ENCODE results near the gene DAPK1. TPM values are rescaled to one million over a fixed set of nuclear protein-coding genes. Genes with fewer than 3 reads are reported as not detected.

Gene DAPK1
- total RNA-seq, 1 donor from 2014 or later, result 196 TPM

DNA sequence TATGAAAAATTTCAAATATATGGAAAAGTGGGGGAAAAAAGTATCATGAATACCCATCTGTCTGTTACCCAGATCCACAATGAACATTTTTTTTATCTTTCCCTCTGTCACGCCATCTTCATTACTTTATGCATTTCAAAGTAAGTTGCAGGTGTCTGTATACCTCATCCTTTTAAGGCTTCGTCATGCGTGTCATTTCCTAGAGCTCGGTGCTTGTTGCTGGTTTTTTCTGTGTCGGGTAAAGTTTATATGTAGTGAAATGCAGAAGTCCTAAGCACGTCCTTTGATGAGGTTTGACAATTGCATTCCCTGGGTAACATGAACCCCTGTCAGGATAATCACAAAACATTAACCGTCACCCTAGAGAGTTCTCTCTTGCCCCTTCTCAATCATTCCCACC is 52.1 kb downstream of the DAPK1 start:
- no peak for TF ChIP-seq CTCF (IDR thresholded peaks at IDR 0.05)
- no peak overlapping the region for H3K4me3 ChIP-seq
- H3K36me3 ChIP-seq, result peaks cover 12% of the 10 kb centered on the region
- ATAC-seq, result no peak
- H3K27ac ChIP-seq, result no peak overlapping the region
- DNase-seq, result no peak
- H3K9me3 ChIP-seq, result no peaks in the 10 kb centered on the region
- intact Hi-C loops (cut with DNase I), result no loop called here
- peaks cover 30% of the 10 kb centered on the region for H3K4me1 ChIP-seq
- no peaks in the 10 kb centered on the region for H3K27me3 ChIP-seq (ENCODE audit: low read depth)

DNA sequence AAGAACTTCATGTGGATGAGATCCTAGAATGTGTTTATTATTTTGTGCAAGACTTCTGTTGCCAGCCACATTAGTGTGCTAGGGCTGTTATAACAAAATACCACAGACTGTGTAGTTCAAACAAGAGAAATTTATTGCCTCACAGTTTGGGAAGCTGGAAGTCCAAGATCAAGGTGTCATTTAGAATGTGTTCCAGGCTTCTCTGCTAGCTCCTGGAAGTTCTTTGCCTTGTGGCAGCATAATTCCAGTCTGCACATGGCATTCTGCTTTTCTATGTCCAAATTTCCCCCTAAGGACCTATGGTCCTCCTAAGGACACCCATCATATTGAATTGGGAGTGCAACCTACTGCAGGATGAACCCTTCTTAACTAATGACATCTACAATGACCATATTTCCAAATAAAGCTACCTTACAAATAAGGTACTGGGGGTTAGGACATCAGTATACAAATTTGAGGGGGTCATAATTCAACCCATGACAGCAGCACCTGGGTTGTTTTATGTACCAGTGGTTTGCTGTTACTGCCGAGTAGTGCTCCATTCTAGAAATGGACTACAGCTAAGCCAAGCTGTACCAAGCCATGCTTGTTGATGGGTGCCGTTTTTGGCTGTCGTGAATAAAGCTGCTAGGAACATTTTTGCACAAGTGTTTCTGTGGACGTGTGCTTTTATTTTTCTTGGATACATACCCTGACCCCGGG is 52.7 kb downstream of the DAPK1 start:
- Histone ChIP-seq H3K4me3 (no peak overlapping the region), H3K27ac (no peak overlapping the region), H3K9me3 (no peaks in the 10 kb centered on the region), H3K36me3 (peaks cover 12% of the 10 kb centered on the region), H3K27me3 (ENCODE audit: low read depth) (no peaks in the 10 kb centered on the region), H3K4me1 (peaks cover 37% of the 10 kb centered on the region)
- intact Hi-C loops (cut with DNase I), result no loop called here
- ATAC-seq, result no peak
- no peak for TF ChIP-seq CTCF (IDR thresholded peaks at IDR 0.05)
- no peak for DNase-seq

DNA sequence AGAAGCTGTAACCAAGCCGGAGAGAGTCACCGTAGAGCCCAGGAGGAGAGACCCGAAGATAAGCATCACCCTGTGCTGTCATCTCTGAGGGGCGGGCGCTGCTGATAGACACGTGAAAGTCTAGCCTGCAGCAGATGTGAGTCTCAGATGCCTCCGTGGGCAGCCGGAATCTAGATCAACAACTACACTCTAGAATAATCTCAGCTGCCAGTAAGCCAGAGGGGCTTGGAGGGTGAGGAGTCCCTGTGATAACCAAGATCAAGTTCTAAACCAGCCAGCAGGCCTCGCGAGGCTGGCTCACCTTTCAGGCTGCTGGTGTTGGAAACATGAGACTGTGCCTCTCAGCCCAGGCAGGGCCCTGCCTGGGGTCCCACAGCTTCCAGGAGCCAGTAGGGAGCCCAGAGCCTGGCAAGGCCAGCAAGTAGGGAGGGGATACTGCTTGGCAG is 54.1 kb downstream of the DAPK1 start:
- intact Hi-C loops (cut with DNase I), result no loop called here
- H3K9me3 ChIP-seq, result no peaks in the 10 kb centered on the region
- H3K27ac ChIP-seq, result no peak overlapping the region
- peaks cover 42% of the 10 kb centered on the region for H3K4me1 ChIP-seq
- no peak overlapping the region for H3K4me3 ChIP-seq
- H3K27me3 ChIP-seq (ENCODE audit: low read depth), result no peaks in the 10 kb centered on the region
- no peak for DNase-seq
- TF ChIP-seq CTCF (IDR thresholded peaks at IDR 0.05), result no peak
- peaks cover 12% of the 10 kb centered on the region for H3K36me3 ChIP-seq
- ATAC-seq, result no peak

DNA sequence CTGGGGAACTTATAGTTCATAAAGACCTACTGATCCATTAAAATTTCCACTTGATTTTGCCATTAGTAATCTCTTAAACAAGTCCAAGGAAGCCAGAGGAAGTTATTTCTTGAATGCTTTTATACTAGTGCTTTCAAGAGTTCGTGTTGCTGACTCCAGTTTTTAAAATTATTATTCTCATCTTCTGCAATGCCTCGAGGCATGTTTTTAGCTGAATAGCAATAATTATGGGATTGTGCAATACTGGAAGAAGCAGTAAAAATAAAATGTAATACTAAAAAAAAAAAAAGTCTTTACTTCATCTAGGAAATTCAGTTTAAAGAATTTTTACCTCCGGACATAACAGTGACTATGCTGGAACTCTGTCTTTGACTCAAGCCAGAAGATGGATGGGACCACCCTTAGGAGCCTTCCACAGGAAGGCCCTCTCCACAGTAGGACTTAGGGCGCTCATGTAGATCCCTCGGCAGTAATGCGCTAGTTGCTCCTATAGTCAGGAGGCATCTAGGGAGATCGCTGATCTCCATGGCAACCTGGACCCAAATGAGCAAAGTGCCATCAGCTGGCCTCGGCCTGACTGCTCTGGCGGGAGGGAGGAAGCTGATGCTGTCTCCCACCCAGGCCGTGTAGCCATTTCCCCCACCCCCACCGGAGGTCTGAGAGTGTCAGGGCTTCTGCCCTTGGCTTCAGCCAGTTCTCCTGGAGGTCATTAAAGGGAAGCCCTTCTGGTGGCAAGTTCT is 56.7 kb downstream of the DAPK1 start:
- no peaks in the 10 kb centered on the region for H3K9me3 ChIP-seq
- peaks cover 5% of the 10 kb centered on the region for H3K36me3 ChIP-seq
- H3K4me3 ChIP-seq, result no peak overlapping the region
- ATAC-seq (peak; percentile 6 to 9), DNase-seq (no peak)
- H3K27me3 ChIP-seq (ENCODE audit: low read depth), result no peaks in the 10 kb centered on the region
- no peak for TF ChIP-seq CTCF (IDR thresholded peaks at IDR 0.05)
- H3K27ac ChIP-seq, result peak overlapping the region; percentile 50
- peaks cover 51% of the 10 kb centered on the region for H3K4me1 ChIP-seq
- intact Hi-C loops (cut with DNase I), result no loop called here

DNA sequence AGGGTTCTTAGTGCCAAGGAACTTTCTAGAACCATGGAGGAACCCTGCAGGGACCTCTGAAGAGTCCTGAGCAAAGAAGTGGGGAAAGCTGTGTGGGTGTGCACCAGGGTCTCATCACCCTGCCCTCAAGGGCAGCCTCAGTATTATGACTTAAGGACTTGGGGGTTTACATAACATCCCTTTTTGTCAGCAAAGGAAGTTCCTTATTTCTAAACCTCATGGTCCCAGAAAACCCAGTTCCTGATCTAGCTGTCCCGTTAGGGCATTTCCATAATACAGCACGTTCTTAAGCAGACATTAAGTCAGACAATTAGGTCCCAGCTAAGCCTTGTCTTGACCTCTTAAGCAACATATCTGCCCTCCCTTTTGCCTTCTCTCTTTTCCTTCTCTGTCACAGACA is 57.3 kb downstream of the DAPK1 start:
- H3K27me3 ChIP-seq (ENCODE audit: low read depth), result no peaks in the 10 kb centered on the region
- H3K9me3 ChIP-seq, result no peaks in the 10 kb centered on the region
- no peak for DNase-seq
- peak overlapping the region; percentile 50 for H3K27ac ChIP-seq
- no peak for TF ChIP-seq CTCF (IDR thresholded peaks at IDR 0.05)
- H3K4me1 ChIP-seq, result peaks cover 56% of the 10 kb centered on the region
- H3K36me3 ChIP-seq, result peaks cover 5% of the 10 kb centered on the region
- H3K4me3 ChIP-seq, result no peak overlapping the region
- intact Hi-C loops (cut with DNase I), result no loop called here
- ATAC-seq, result peak; percentile 56 to 59
